ENCODE data around the gene NLGN4Y. TPM values are rescaled to one million over a fixed set of nuclear protein-coding genes. Genes with fewer than 3 reads are reported as not detected.

Gene NLGN4Y
- total RNA-seq, 1 experiment from 2014 or later: 48.4 TPM

DNA sequence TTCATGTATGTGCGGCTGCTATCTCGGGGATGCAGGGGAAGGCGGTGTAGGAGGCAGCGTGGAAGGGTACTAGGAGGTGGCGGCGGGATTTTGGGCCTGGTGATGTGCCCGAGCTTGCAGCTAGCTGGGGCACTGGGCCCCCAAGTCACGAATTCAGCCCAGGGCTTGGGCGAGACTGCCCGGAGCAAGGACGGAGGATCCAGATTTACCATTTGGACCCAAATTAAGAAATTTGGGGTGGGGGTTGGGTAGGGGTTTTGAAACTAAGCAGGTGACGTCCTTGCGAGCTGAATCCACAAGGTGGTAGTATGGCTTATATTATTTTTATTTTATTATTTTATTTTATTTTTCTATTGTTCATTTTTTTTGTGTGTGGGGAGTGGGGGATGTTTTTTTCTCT lies 986 bp downstream of the NLGN4Y start:
- H3K9me3 Mint-ChIP-seq: no peaks in the 10 kb centered on the region
- no peaks in the 10 kb centered on the region for H3K36me3 Mint-ChIP-seq
- no peak for ATAC-seq
- DNase-seq (ENCODE audit: low spot score): no peak
- peaks cover 39% of the 10 kb centered on the region for H3K4me1 Mint-ChIP-seq
- ChIA-PET POLR2A (no interaction called here), CTCF (no interaction called here)
- peak overlapping the region; percentile 63 for H3K27ac Mint-ChIP-seq
- H3K4me3 Mint-ChIP-seq: peak overlapping the region; percentile 92
- no peaks in the 10 kb centered on the region; the same call in 1 of the 2 replicates for H3K27me3 Mint-ChIP-seq (ENCODE audit: low read depth)
- no peak for TF ChIP-seq CREM (CRISPR knock-in tag; IDR thresholded peaks at IDR 0.05)
- TF ChIP-seq HMGA2 (CRISPR knock-in tag; IDR thresholded peaks at IDR 0.05): no peak
- no peak for TF ChIP-seq ZNF416 (CRISPR knock-in tag; IDR thresholded peaks at IDR 0.05)
- no peak for TF ChIP-seq OVOL2 (CRISPR knock-in tag; IDR thresholded peaks at IDR 0.05; ENCODE audit: borderline replicate concordance)
- TF ChIP-seq, protein P1, sequence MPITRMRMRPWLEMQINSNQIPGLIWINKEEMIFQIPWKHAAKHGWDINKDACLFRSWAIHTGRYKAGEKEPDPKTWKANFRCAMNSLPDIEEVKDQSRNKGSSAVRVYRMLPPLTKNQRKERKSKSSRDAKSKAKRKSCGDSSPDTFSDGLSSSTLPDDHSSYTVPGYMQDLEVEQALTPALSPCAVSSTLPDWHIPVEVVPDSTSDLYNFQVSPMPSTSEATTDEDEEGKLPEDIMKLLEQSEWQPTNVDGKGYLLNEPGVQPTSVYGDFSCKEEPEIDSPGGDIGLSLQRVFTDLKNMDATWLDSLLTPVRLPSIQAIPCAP (CRISPR knock-in tag; IDR thresholded peaks at IDR 0.05): no peak
- no peak for TF ChIP-seq EMX1 (CRISPR knock-in tag; IDR thresholded peaks at IDR 0.05)
- no peak for TF ChIP-seq FOXP1 (CRISPR knock-in tag; IDR thresholded peaks at IDR 0.05; ENCODE audit: borderline replicate concordance)
- TF ChIP-seq, protein P2, sequence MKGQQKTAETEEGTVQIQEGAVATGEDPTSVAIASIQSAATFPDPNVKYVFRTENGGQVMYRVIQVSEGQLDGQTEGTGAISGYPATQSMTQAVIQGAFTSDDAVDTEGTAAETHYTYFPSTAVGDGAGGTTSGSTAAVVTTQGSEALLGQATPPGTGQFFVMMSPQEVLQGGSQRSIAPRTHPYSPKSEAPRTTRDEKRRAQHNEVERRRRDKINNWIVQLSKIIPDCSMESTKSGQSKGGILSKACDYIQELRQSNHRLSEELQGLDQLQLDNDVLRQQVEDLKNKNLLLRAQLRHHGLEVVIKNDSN (CRISPR knock-in tag; IDR thresholded peaks at IDR 0.05): no peak
- TF ChIP-seq JUN (CRISPR knock-in tag; IDR thresholded peaks at IDR 0.05): no peak
- no peak for TF ChIP-seq ZBTB21 (CRISPR knock-in tag; IDR thresholded peaks at IDR 0.05; ENCODE audit: borderline replicate concordance)
- TF ChIP-seq ZSCAN18 (CRISPR knock-in tag; IDR thresholded peaks at IDR 0.05): no peak
- no peak for TF ChIP-seq ERG (CRISPR knock-in tag; IDR thresholded peaks at IDR 0.05)
- TF ChIP-seq ATF3 (CRISPR knock-in tag; conservative IDR thresholded peaks at IDR 0.05): no peak

GRCh38 chrY:14528361-14528760 lies 4.0 kb downstream of the NLGN4Y start:
- no peak overlapping the region for H3K4me3 Mint-ChIP-seq
- ATAC-seq (no peak), DNase-seq (ENCODE audit: low spot score) (no peak)
- H3K36me3 Mint-ChIP-seq: peaks cover 3% of the 10 kb centered on the region; the same call in 1 of the 2 replicates
- H3K4me1 Mint-ChIP-seq: peaks cover 26% of the 10 kb centered on the region
- no peaks in the 10 kb centered on the region for H3K27me3 Mint-ChIP-seq (ENCODE audit: low read depth)
- POLR2A ChIA-PET: no interaction called here
- TF ChIP-seq JUN (CRISPR knock-in tag; IDR thresholded peaks at IDR 0.05): no peak
- no peak for TF ChIP-seq EMX1 (CRISPR knock-in tag; IDR thresholded peaks at IDR 0.05)
- no peak for TF ChIP-seq ETV6 (CRISPR knock-in tag; IDR thresholded peaks at IDR 0.05)
- no peak for TF ChIP-seq TP53 (CRISPR knock-in tag; IDR thresholded peaks at IDR 0.05)
- TF ChIP-seq ZNF138 (CRISPR knock-in tag; conservative IDR thresholded peaks at IDR 0.05): no peak
- no peak for TF ChIP-seq ZBTB21 (CRISPR knock-in tag; IDR thresholded peaks at IDR 0.05; ENCODE audit: borderline replicate concordance)
- TF ChIP-seq ARID4B (CRISPR knock-in tag; IDR thresholded peaks at IDR 0.05; ENCODE audit: borderline replicate concordance): no peak
- TF ChIP-seq MYBL2 (CRISPR knock-in tag; IDR thresholded peaks at IDR 0.05): no peak
- TF ChIP-seq ZNF263 (CRISPR knock-in tag; IDR thresholded peaks at IDR 0.05; ENCODE audit: low read depth): no peak
- TF ChIP-seq SMAD3 (CRISPR knock-in tag; IDR thresholded peaks at IDR 0.05; ENCODE audit: borderline replicate concordance): no peak
- H3K27ac Mint-ChIP-seq: 0 out of 2 replicates have a peak overlapping the region, but pooled peaks have one; percentile 38
- CTCF ChIA-PET: no interaction called here
- no peaks in the 10 kb centered on the region for H3K9me3 Mint-ChIP-seq
